ENCODE results near the gene LIPC.

Gene LIPC

GRCh38 chr15:58407236-58407775, 24.5 kb upstream of the LIPC start:
- DNase-seq, result no peak

- no peak for DNase-seq
Measured at GRCh38 chr15:58407778-58408177, 24.0 kb upstream of the LIPC start.

GRCh38 chr15:58409861-58410260, 21.9 kb upstream of the LIPC start:
- no peak for DNase-seq

GRCh38 chr15:58410353-58410752, 21.4 kb upstream of the LIPC start:
- DNase-seq, result peak; percentile 49

- DNase-seq, result no peak
Measured at GRCh38 chr15:58413253-58413652, 18.5 kb upstream of the LIPC start.

- DNase-seq, result no peak
Measured at GRCh38 chr15:58415636-58416035, 16.2 kb upstream of the LIPC start.

GRCh38 chr15:58416963-58417362, 14.8 kb upstream of the LIPC start:
- DNase-seq, result no peak

GRCh38 chr15:58418135-58418534, 13.7 kb upstream of the LIPC start:
- DNase-seq, result no peak

- DNase-seq, result no peak
Measured at GRCh38 chr15:58419803-58420524, 11.8 kb upstream of the LIPC start.

- no peak for DNase-seq
Measured at GRCh38 chr15:58420579-58421043, 11.2 kb upstream of the LIPC start.

- no peak for DNase-seq
Measured at GRCh38 chr15:58423205-58423604, 8.6 kb upstream of the LIPC start.

GRCh38 chr15:58423831-58424608, 7.8 kb upstream of the LIPC start:
- DNase-seq, result no peak

- no peak for DNase-seq
Measured at GRCh38 chr15:58424722-58425121, 7.1 kb upstream of the LIPC start.

GRCh38 chr15:58425185-58425584, 6.6 kb upstream of the LIPC start:
- no peak for DNase-seq

- DNase-seq, result no peak
Measured at GRCh38 chr15:58425834-58426233, 6.0 kb upstream of the LIPC start.

GRCh38 chr15:58426501-58426900, 5.3 kb upstream of the LIPC start:
- no peak for DNase-seq

- no peak for DNase-seq
Measured at GRCh38 chr15:58427987-58428386, 3.8 kb upstream of the LIPC start.

GRCh38 chr15:58430224-58430787, 1.5 kb upstream of the LIPC start:
- no peak for DNase-seq

- DNase-seq, result no peak
Measured at GRCh38 chr15:58432401-58432800, 610 bp downstream of the LIPC start.

GRCh38 chr15:58433597-58434333, 2.0 kb downstream of the LIPC start:
- DNase-seq, result no peak

GRCh38 chr15:58434334-58434875, 2.6 kb downstream of the LIPC start:
- DNase-seq, result no peak

GRCh38 chr15:58436552-58436951, 4.8 kb downstream of the LIPC start:
- DNase-seq, result no peak

Measured in CD4-positive, alpha-beta T cell treated with Interleukin-17A for 4 hours (primary cell).